PFSK-1 (cell line): Measurements from ENCODE around the gene ABCC2.

Experiments used
- FOXP2 ChIP-seq: optimal IDR thresholded peaks from 2 replicates; pipeline ENCODE3; 2011; ENCODE audit warnings: borderline replicate concordance, control low read depth, inconsistent platforms; ENCODE audit not compliant: insufficient read depth; ENCODE audit errors: extremely low read length, extremely low read depth
- POLR2AphosphoS5 ChIP-seq: IDR thresholded peaks from 2 replicates; pipeline ENCODE4 v1.6.1; 2012; ENCODE audit warnings: low read depth, mild to moderate bottlenecking, control low read depth, low read length, moderate library complexity
- SIN3A ChIP-seq: IDR thresholded peaks from 2 replicates; pipeline ENCODE4 v1.6.1; 2012; ENCODE audit warnings: mild to moderate bottlenecking, low read length, moderate library complexity, borderline replicate concordance; ENCODE audit not compliant: insufficient read depth
- TAF1 ChIP-seq: IDR thresholded peaks from 2 replicates; pipeline ENCODE4 v1.6.1; 2012; ENCODE audit warnings: low read length, control low read depth, borderline replicate concordance; ENCODE audit not compliant: insufficient read depth
- TF ChIP-seq, protein P1 (sequence below), 2 experiments: IDR thresholded peaks; 2 replicates each; pipeline versions ENCODE4 v1.6.1 to v1.8.0; 2011 to 2012; ENCODE audit warnings: low read depth in 2 of 2, low read length in 2 of 2, control low read depth in 1 of 2, inconsistent platforms in 1 of 2, mild to moderate bottlenecking in 1 of 2, moderate library complexity in 1 of 2; ENCODE audit not compliant: insufficient read depth in 1 of 2

Gene ABCC2

DNA sequence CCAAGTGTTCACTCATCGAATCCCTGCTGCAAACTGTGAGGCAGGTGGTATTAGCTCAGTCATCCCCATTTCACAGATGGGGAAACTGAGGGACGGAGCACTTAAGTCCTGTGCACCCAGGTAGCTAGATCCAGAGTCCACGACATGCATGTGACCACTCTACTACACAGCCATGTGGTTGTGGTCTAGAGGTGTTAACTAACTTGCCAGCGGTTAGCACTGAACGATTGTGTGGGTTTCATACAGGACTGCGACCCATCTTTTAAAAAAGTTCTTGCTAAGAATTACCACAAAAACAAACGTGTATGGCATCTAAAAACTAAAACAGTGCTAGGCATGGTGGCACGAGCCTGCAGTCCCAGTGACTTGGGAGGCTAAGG, 16.1 kb upstream of the ABCC2 start:
- no peak for TF ChIP-seq POLR2AphosphoS5
- TF ChIP-seq SIN3A, result no peak
- TF ChIP-seq FOXP2, result no peak
- TF ChIP-seq, protein P1, sequence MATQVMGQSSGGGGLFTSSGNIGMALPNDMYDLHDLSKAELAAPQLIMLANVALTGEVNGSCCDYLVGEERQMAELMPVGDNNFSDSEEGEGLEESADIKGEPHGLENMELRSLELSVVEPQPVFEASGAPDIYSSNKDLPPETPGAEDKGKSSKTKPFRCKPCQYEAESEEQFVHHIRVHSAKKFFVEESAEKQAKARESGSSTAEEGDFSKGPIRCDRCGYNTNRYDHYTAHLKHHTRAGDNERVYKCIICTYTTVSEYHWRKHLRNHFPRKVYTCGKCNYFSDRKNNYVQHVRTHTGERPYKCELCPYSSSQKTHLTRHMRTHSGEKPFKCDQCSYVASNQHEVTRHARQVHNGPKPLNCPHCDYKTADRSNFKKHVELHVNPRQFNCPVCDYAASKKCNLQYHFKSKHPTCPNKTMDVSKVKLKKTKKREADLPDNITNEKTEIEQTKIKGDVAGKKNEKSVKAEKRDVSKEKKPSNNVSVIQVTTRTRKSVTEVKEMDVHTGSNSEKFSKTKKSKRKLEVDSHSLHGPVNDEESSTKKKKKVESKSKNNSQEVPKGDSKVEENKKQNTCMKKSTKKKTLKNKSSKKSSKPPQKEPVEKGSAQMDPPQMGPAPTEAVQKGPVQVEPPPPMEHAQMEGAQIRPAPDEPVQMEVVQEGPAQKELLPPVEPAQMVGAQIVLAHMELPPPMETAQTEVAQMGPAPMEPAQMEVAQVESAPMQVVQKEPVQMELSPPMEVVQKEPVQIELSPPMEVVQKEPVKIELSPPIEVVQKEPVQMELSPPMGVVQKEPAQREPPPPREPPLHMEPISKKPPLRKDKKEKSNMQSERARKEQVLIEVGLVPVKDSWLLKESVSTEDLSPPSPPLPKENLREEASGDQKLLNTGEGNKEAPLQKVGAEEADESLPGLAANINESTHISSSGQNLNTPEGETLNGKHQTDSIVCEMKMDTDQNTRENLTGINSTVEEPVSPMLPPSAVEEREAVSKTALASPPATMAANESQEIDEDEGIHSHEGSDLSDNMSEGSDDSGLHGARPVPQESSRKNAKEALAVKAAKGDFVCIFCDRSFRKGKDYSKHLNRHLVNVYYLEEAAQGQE (IDR thresholded peaks at IDR 0.05; ENCODE audit: insufficient read depth in 1 of 2, low read depth in 2 of 2, low read length in 2 of 2), result no peak
- TF ChIP-seq TAF1, result no peak

- TF ChIP-seq FOXP2 (no peak), SIN3A (no peak), POLR2AphosphoS5 (no peak), TAF1 (no peak)
- TF ChIP-seq, protein P1 (IDR thresholded peaks at IDR 0.05; ENCODE audit: insufficient read depth in 1 of 2, low read depth in 2 of 2, low read length in 2 of 2), result no peak
Observed at GRCh38 chr10:99767901-99768300, 14.5 kb upstream of the ABCC2 start.

- TF ChIP-seq TAF1 (no peak), FOXP2 (no peak), SIN3A (no peak), POLR2AphosphoS5 (no peak)
- TF ChIP-seq, protein P1 (IDR thresholded peaks at IDR 0.05; ENCODE audit: insufficient read depth in 1 of 2, low read depth in 2 of 2, low read length in 2 of 2), result no peak
Observed at GRCh38 chr10:99768556-99768955, 13.9 kb upstream of the ABCC2 start.

DNA sequence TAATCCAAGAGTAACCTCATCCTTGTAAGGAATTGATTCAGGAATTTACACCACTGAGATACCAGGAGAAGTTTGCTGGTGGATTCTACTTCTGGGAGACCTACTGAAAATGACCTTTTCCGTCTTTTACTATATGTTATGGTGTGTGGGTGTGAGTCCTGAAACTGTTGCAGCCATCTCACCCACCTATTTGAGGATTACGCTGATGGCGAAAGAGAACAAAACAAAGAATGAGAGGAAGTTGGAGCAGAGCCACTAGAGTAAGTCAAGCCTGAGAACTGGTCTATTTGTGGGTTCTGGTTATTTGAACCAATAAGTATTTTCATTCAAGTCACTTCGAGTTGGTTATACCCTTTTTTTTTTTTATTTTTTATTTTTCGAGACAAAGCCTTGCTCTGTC, 12.7 kb upstream of the ABCC2 start:
- TF ChIP-seq POLR2AphosphoS5, result no peak
- TF ChIP-seq, protein P1 (IDR thresholded peaks at IDR 0.05; ENCODE audit: insufficient read depth in 1 of 2, low read depth in 2 of 2, low read length in 2 of 2), result no peak
- no peak for TF ChIP-seq TAF1
- no peak for TF ChIP-seq FOXP2
- TF ChIP-seq SIN3A, result no peak

GRCh38 chr10:99770408-99771045, 11.9 kb upstream of the ABCC2 start:
- TF ChIP-seq, protein P1 (IDR thresholded peaks at IDR 0.05; ENCODE audit: insufficient read depth in 1 of 2, low read depth in 2 of 2, low read length in 2 of 2), result no peak
